Muscle of leg (tissue), 11 donors: Measurements from ENCODE around the gene SMIM10. TPM values are rescaled to one million over a fixed set of nuclear protein-coding genes. Genes with fewer than 3 reads are reported as not detected.
"Not testable (repeated sequence)": the region's sequence is repeated elsewhere in the genome, so short reads cannot be mapped to it uniquely, and the experiment has no call there.

Experiments
- DNase-seq: peaks from one replicate; pipeline ENCODE4 v3.0.0; 2013
- H3K27ac ChIP-seq: one replicate; pipeline ENCODE4 v1.5.1; 2013; ENCODE audit warnings: mild to moderate bottlenecking, low read length, control low read depth
- H3K27me3 ChIP-seq: one replicate; pipeline ENCODE4 v1.6.1; 2013; ENCODE audit warnings: low read length; ENCODE audit not compliant: control insufficient read depth, insufficient read depth
- H3K36me3 ChIP-seq: one replicate; pipeline ENCODE4 v1.6.1; 2013; ENCODE audit warnings: low read length; ENCODE audit not compliant: control insufficient read depth, insufficient read depth
- H3K4me1 ChIP-seq: one replicate; pipeline ENCODE4 v1.6.1; 2013; ENCODE audit warnings: low read length; ENCODE audit not compliant: control insufficient read depth, insufficient read depth
- H3K4me3 ChIP-seq: one replicate; pipeline ENCODE4 v1.5.1; 2013; ENCODE audit warnings: low read length, control low read depth
- H3K9me3 ChIP-seq: replicated peaks from 2 replicates; pipeline ENCODE4 v1.6.1; 2013; ENCODE audit warnings: low read depth, low read length; ENCODE audit not compliant: control insufficient read depth
- WGBS: methylation state at CpG from one replicate; pipeline ENCODE4 v1.1.5; 2013; ENCODE audit warnings: missing lambda C conversion rate; ENCODE audit not compliant: insufficient coverage; 5-methylcytosine and 5-hydroxymethylcytosine counted together
- polyA plus RNA-seq, 8 donors: library from polyadenylated mRNA; unstranded; fragments of 120-200 nt; gene quantifications; one replicate each; pipeline versions ENCODE4 v1.2.1 to v1.2.3, GENCODE V29; 2013; ENCODE audit warnings: inconsistent platforms in 1 of 8, low replicate concordance in 1 of 8; ENCODE audit not compliant: insufficient read length in 8 of 8, insufficient read depth in 1 of 8
- total RNA-seq: library from RNA; stranded (reverse); fragments of 120-200 nt; gene quantifications from one replicate; pipeline ENCODE4 v1.2.4, GENCODE V29; 2013

Gene SMIM10
- total and polyA plus RNA-seq, 9 donors = 9.3 to 16.4 (median 13.4) TPM

DNA sequence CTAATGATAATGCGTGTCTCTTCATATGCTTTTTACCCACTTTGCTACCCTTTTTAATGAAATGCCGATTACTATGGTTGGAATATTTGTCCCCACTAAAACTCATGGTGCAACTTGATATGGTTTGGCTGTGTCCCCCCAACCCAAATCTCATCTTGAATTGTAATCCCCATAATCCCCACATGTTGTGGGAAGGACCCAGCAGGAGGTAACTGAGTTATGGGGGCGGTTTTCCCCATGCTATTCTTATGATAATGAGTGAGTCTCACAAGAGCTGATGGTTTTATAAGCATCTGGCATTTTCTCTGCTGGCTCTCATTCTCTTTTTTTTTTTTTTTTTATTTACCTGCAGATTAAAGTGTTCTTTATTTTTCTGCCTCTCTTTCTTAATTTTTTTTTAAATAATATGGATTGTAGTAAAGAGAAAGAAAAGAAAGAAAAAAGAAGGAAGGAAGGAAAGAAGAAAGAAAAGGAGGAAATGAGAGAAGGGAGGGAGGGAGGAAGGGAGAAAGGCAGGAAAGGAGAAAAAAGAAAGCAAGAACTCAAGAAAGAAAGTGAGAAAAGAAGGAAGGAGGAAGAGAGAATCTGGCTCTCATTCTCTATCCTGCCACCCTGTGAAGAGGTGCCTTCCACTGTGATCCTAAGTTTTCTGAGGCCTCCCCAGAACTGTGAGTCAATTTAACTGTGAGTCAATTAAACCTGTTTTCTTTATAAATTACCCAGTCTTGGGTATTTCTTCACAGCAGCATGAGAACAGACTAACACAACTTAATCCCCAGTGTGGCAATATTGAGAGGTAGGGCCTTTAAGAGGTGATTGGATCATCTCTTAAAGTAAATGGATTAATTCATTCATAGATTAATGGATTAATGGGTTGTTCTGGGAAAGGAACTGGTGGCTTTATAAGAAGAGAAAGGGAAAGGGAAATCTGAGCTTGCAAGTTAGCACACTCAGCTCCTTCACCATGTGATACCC lies 50.6 kb downstream of the SMIM10 start:
- H3K27ac ChIP-seq, H3K27me3 ChIP-seq: not testable (repeated sequence)
- WGBS = no CpG with 5 or more reads among the region's 3 CpGs

More for the DNA sequence above, 50.6 kb downstream of the SMIM10 start:
- H3K4me1 ChIP-seq, DNase-seq, H3K36me3 ChIP-seq, H3K4me3 ChIP-seq, H3K9me3 ChIP-seq: not testable (repeated sequence)

Other genes with a start within 250 kb of the SMIM10 start
- 11.9 TPM for gene PABIR2, start 193.8 kb upstream of the SMIM10 start, total RNA-seq
- gene PABIR2, start 193.8 kb upstream of the SMIM10 start, polyA plus RNA-seq = 10 to 100 TPM; 25.7 to 45.0 (median 33.6) TPM
- gene MOSPD1, start 75.7 kb upstream of the SMIM10 start, total RNA-seq = 42.6 TPM
- gene MOSPD1, start 75.7 kb upstream of the SMIM10 start, polyA plus RNA-seq = 10 to 100 TPM; 25.9 to 44.1 (median 33.3) TPM
- 12.9 TPM for gene RTL8B, start 31.6 kb downstream of the SMIM10 start, total RNA-seq
- gene RTL8B, start 31.6 kb downstream of the SMIM10 start, polyA plus RNA-seq = 10 to 100 TPM; 30.2 to 46.5 (median 38.0) TPM
- gene RTL8C, start 41.4 kb downstream of the SMIM10 start, total RNA-seq = 146 TPM
- gene RTL8C, start 41.4 kb downstream of the SMIM10 start, polyA plus RNA-seq = 100 to 1,000 TPM; 371 to 483 (median 417) TPM
- gene RTL8A, start 61.1 kb downstream of the SMIM10 start, total RNA-seq = 7.4 TPM
- 10 to 100 TPM; 56.2 to 72.5 (median 67.3) TPM for gene RTL8A, start 61.1 kb downstream of the SMIM10 start, polyA plus RNA-seq
- 4.9 TPM for gene SMIM10L2B, start 107.7 kb downstream of the SMIM10 start, total RNA-seq
- gene SMIM10L2B, start 107.7 kb downstream of the SMIM10 start, polyA plus RNA-seq = 10 to 100 TPM in 1 of 8 donors, 1 to 10 TPM in 7; 1.1 to 11.1 (median 3.1) TPM
- not detected for gene ETDB, start 129.5 kb downstream of the SMIM10 start, total RNA-seq
- not detected for gene ETDB, start 129.5 kb downstream of the SMIM10 start, polyA plus RNA-seq
- gene CT55, start 180.4 kb downstream of the SMIM10 start, total RNA-seq = 0.27 TPM
- gene CT55, start 180.4 kb downstream of the SMIM10 start, polyA plus RNA-seq = under 1 TPM in 7 of 8 donors, not detected in 1; 0.11 to 0.62 (median 0.23) TPM